Neuronal stem cell (in vitro differentiated cells): ENCODE data around the gene GGT6.

ENCODE experiments used
- DNase-seq: peaks from one replicate; pipeline ENCODE4 v3.0.0-alpha.2; 2013; ENCODE audit warnings: low spot score
- H2AFZ ChIP-seq: one replicate; pipeline ENCODE4 v1.6.1; 2013; ENCODE audit warnings: mild to moderate bottlenecking, low read length, inconsistent platforms
- H2AK5ac ChIP-seq: 2 replicates; pipeline ENCODE4 v1.6.1; 2013; ENCODE audit warnings: low read depth, mild to moderate bottlenecking, inconsistent platforms, low read length, moderate library complexity, mixed read lengths
- H2BK120ac ChIP-seq: 2 replicates; pipeline ENCODE4 v1.6.1; 2013; ENCODE audit warnings: low read depth, mild to moderate bottlenecking, inconsistent platforms, low read length, moderate library complexity, mixed read lengths
- H2BK12ac ChIP-seq: one replicate; pipeline ENCODE4 v1.6.1; 2013; ENCODE audit warnings: low read length, inconsistent platforms
- H2BK15ac ChIP-seq: 2 replicates; pipeline ENCODE4 v1.6.1; 2013; ENCODE audit warnings: mild to moderate bottlenecking, low read length, inconsistent platforms, mixed read lengths
- H2BK5ac ChIP-seq: one replicate; pipeline ENCODE4 v1.6.1; 2013; ENCODE audit warnings: inconsistent platforms, mild to moderate bottlenecking, low read length, moderate library complexity
- H3K14ac ChIP-seq: one replicate; pipeline ENCODE4 v1.6.1; 2013; ENCODE audit warnings: low read length, inconsistent platforms
- H3K18ac ChIP-seq: 2 replicates; pipeline ENCODE4 v1.6.1; 2013; ENCODE audit warnings: low read length, inconsistent platforms
- H3K23ac ChIP-seq: 2 replicates; pipeline ENCODE4 v1.6.1; 2013; ENCODE audit warnings: low read depth, mild to moderate bottlenecking, mixed read lengths, low read length, inconsistent platforms; ENCODE audit not compliant: poor library complexity
- H3K27ac ChIP-seq: replicated peaks from 3 replicates; pipeline ENCODE4 v1.5.1; 2013; ENCODE audit warnings: low read length, inconsistent platforms
- H3K27me3 ChIP-seq, 3 experiments: 2 replicates each; pipeline ENCODE4 v1.6.1; 2013; ENCODE audit warnings: low read length in 3 of 3, mild to moderate bottlenecking in 2 of 3, inconsistent platforms in 1 of 3, low read depth in 1 of 3, mixed read lengths in 1 of 3, moderate library complexity in 1 of 3; ENCODE audit not compliant: control insufficient read depth in 3 of 3, insufficient read depth in 3 of 3
- H3K36me3 ChIP-seq, 2 donors: replicated peaks in 1 of 2; 2 replicates each; pipeline ENCODE4 v1.6.1; 2013; ENCODE audit warnings: low read length in 2 of 2; ENCODE audit not compliant: control insufficient read depth in 2 of 2, insufficient read depth in 2 of 2
- H3K4ac ChIP-seq: 2 replicates; pipeline ENCODE4 v1.6.1; 2013; ENCODE audit warnings: inconsistent platforms, mild to moderate bottlenecking, low read length, moderate library complexity
- H3K4me1 ChIP-seq, 2 donors: 1 replicate in 1 of 2; 2 replicates in 1 of 2; pipeline ENCODE4 v1.6.1; 2013; ENCODE audit warnings: low read length in 2 of 2, low read depth in 1 of 2; ENCODE audit not compliant: control insufficient read depth in 2 of 2, insufficient read depth in 1 of 2
- H3K4me2 ChIP-seq: one replicate; pipeline ENCODE4 v1.6.1; 2013; ENCODE audit warnings: mild to moderate bottlenecking, low read length, inconsistent platforms; ENCODE audit not compliant: insufficient read depth, poor library complexity, severe bottlenecking
- H3K4me3 ChIP-seq, 2 donors: 2 replicates each; pipeline ENCODE4 v1.5.1; 2013; ENCODE audit warnings: low read length in 2 of 2, mild to moderate bottlenecking in 2 of 2, inconsistent platforms in 1 of 2, moderate library complexity in 1 of 2
- H3K79me1 ChIP-seq: one replicate; pipeline ENCODE4 v1.6.1; 2013; ENCODE audit warnings: low read depth, mild to moderate bottlenecking, inconsistent platforms, low read length, moderate library complexity
- H3K9ac ChIP-seq: one replicate; pipeline ENCODE4 v1.6.1; 2013; ENCODE audit warnings: mild to moderate bottlenecking, low read depth, low read length, inconsistent platforms; ENCODE audit not compliant: poor library complexity
- H3K9me3 ChIP-seq, 2 donors: replicated peaks in 1 of 2; 2 replicates each; pipeline versions ENCODE3 to v1.6.1; 2013; ENCODE audit warnings: low read length in 2 of 2, mild to moderate bottlenecking in 2 of 2, inconsistent platforms in 1 of 2, low read depth in 1 of 2, mixed read lengths in 1 of 2, moderate library complexity in 1 of 2; ENCODE audit not compliant: control insufficient read depth in 2 of 2, insufficient read depth in 1 of 2
- H4K8ac ChIP-seq: one replicate; pipeline ENCODE4 v1.6.1; 2013; ENCODE audit warnings: low read depth, mild to moderate bottlenecking, inconsistent platforms, low read length, moderate library complexity
- H4K91ac ChIP-seq: one replicate; pipeline ENCODE4 v1.6.1; 2013; ENCODE audit warnings: low read length, low read depth, mild to moderate bottlenecking, inconsistent platforms; ENCODE audit not compliant: poor library complexity
- WGBS, 2 donors: extraction: QIAGEN DNeasy Blood & Tissue Kit; methylation state at CpG; one replicate each; pipeline ENCODE4 v1.1.7; 2013; ENCODE audit warnings: missing lambda C conversion rate in 2 of 2, mixed read lengths in 1 of 2; ENCODE audit not compliant: insufficient read length in 2 of 2, insufficient replicate concordance in 1 of 2; ENCODE audit errors: extremely low coverage in 2 of 2; 5-methylcytosine and 5-hydroxymethylcytosine counted together

Gene GGT6

DNA sequence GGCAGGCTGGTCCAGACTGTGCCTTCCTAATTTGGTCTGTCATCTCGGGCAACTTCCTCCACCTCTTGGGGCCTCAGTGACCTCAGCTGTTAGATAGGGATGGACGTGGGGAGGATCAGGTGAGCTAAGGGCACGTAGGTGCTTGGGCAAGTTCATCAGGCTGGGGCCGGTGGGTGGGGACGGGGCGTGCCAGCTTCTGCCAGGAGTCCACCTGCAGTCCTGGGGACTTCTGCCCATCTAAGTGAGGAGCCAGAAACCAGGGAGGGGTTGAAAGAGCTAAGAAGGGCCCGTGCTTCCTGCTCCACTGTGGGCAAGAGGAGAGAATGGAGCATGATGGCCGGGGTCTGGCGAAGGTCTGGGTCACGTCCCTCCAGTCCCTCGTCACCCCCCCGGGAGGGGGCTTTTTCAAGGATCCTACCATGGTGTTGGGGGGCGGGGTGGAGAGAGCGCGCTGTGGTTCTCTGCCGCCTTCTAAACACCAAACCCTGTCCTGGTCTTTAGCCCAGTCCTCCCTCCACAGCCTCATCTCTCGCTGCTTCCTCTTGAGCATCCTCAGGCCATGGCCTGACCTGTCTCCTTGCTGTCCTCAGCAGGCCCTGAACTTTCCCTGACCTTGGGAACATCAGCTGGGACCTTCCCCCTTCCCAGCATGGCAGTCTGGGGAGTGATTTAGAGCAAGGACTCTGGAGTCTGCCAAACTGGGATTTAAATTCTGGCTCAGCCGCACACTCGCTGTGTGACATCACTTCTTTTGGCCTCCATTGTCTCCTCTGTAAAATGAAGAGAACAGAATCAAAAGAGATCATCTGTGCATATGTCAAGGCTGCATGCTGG is 40.1 kb downstream of the GGT6 start:
- DNase-seq = no peak
- H3K27me3 ChIP-seq = no peaks in the 10 kb centered on the region
- no peak overlapping the region for H3K4me3 ChIP-seq
- no peak overlapping the region for H3K14ac ChIP-seq
- peak overlapping the region; percentile 68 for H2AFZ ChIP-seq
- H3K18ac ChIP-seq = peak overlapping the region; percentile 39
- H2AK5ac ChIP-seq = peak overlapping the region; percentile 23
- H2BK12ac ChIP-seq = no peak overlapping the region
- H3K9ac ChIP-seq = no peak overlapping the region
- H3K23ac ChIP-seq = no peak overlapping the region
- peaks cover 17 to 38% of the 10 kb centered on the region in 2 donors for H3K4me1 ChIP-seq
- no CpG with 5 or more reads among the region's 19 CpGs for WGBS, 2 donors
- no peak overlapping the region for H4K8ac ChIP-seq
- peak overlapping the region; percentile 81 for H4K91ac ChIP-seq
- H2BK120ac ChIP-seq = no peak overlapping the region
- H2BK15ac ChIP-seq = peak overlapping the region; percentile 60
- no peak overlapping the region for H3K27ac ChIP-seq
- no peak overlapping the region for H3K4ac ChIP-seq
- H3K36me3 ChIP-seq = no peaks in the 10 kb centered on the region
- no peaks in the 10 kb centered on the region for H3K79me1 ChIP-seq
- H2BK5ac ChIP-seq = peak overlapping the region; percentile 10
- H3K9me3 ChIP-seq = no peaks in the 10 kb centered on the region
- no peak overlapping the region for H3K4me2 ChIP-seq

DNA sequence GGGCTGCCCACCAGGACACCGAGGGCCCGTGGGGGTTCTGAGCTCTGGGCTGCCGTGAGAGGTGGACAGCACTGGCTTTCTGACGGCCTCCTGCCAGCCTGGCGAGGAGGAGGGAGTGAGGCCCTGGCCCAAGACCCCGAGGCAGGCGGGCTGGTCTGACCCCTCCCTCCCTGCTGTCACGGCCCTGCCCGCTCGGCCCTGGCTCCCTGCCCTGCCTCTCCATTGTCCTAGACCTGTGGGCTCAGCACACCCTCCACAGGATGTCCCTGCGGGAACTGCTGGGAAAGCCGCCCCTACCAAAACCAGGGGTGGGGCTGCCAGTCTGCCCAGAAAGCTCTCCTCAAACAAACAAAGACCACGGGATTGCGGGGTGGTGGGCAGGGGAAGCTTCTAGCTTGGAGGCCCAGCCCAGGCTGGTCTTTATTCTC is 41.0 kb downstream of the GGT6 start:
- Histone ChIP-seq H3K79me1 (no peaks in the 10 kb centered on the region), H3K36me3 (no peaks in the 10 kb centered on the region), H2AK5ac (peak overlapping the region; percentile 68), H3K18ac (peak overlapping the region; percentile 90), H3K4me1 (peaks cover 26 to 47% of the 10 kb centered on the region in 2 donors), H3K4me3 (no peak overlapping the region), H2BK12ac (no peak overlapping the region), H4K91ac (no peak overlapping the region), H3K4me2 (no peak overlapping the region), H3K9me3 (no peaks in the 10 kb centered on the region), H2BK5ac (peak overlapping the region; percentile 10), H3K23ac (no peak overlapping the region), H2AFZ (peak overlapping the region; percentile 68), H3K4ac (no peak overlapping the region), H2BK15ac (peak overlapping the region; percentile 60), H3K14ac (no peak overlapping the region), H2BK120ac (no peak overlapping the region), H3K27ac (no peak overlapping the region), H4K8ac (no peak overlapping the region), H3K27me3 (no peaks in the 10 kb centered on the region), H3K9ac (no peak overlapping the region)
- WGBS, 2 donors = no CpG with 5 or more reads among the region's 14 CpGs
- no peak for DNase-seq

DNA sequence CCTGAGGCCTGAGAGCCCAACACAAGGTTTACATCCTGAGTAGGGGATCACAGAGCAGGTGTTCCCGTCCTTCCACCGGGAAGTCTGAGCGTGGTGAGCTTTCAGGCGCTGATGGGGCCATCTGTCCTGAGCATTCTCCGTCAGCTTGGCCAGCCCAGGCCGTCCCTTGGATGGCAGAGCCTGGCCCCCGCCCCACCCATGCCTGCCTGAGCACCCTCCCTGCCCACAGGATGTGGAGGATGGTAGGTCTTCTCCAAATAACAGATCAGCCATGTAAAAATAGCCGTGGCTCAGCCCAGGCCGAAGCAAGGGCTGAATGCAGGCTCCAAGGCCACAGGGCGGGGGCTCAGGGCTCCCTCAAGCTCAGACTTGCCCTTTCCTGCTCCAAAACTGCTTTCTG is 41.5 kb downstream of the GGT6 start:
- peaks cover 30 to 49% of the 10 kb centered on the region in 2 donors for H3K4me1 ChIP-seq
- H3K18ac ChIP-seq = peak overlapping the region; percentile 90
- no peak overlapping the region for H3K14ac ChIP-seq
- H3K27ac ChIP-seq = no peak overlapping the region
- peak overlapping the region; percentile 10 for H2BK5ac ChIP-seq
- H2BK120ac ChIP-seq = no peak overlapping the region
- H3K23ac ChIP-seq = no peak overlapping the region
- H2AK5ac ChIP-seq = peak overlapping the region; percentile 68
- no peaks in the 10 kb centered on the region for H3K9me3 ChIP-seq
- no peak overlapping the region for H3K4me2 ChIP-seq
- no peaks in the 10 kb centered on the region for H3K79me1 ChIP-seq
- peak overlapping the region; percentile 60 for H2BK15ac ChIP-seq
- DNase-seq = no peak
- H3K4me3 ChIP-seq = no peak overlapping the region
- no peak overlapping the region for H2BK12ac ChIP-seq
- H4K91ac ChIP-seq = no peak overlapping the region
- no peaks in the 10 kb centered on the region for H3K36me3 ChIP-seq
- H4K8ac ChIP-seq = no peak overlapping the region
- no CpG with 5 or more reads among the region's 10 CpGs for WGBS, 2 donors
- H2AFZ ChIP-seq = peak overlapping the region; percentile 68
- H3K9ac ChIP-seq = no peak overlapping the region
- no peak overlapping the region for H3K4ac ChIP-seq
- no peaks in the 10 kb centered on the region for H3K27me3 ChIP-seq

DNA sequence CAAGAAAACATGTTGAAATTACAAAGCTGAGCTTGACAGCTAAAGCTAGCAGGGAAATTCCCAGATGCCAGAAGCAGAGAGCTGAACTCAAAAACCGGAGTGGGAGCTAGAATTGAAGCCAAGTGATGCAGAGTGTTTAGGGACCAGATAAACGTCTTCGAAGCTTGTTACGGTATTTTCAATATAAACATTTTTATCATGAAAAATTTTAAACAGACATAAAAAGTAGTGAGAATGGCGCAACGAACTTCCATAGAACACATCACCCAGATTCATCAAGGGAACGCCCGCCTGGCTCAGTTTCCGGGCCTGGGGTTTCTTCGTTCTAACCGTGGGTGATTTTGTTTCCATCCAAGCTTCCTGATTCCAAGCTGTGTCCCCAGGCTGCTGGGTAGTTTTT is 43.6 kb downstream of the GGT6 start:
- no CpG with 5 or more reads among the region's 11 CpGs for WGBS, 2 donors
- Histone ChIP-seq H3K23ac (no peak overlapping the region), H4K91ac (no peak overlapping the region), H3K4me1 (peaks cover 24 to 38% of the 10 kb centered on the region in 2 donors), H2BK5ac (no peak overlapping the region), H3K27ac (no peak overlapping the region), H3K9ac (no peak overlapping the region), H2AK5ac (no peak overlapping the region), H3K79me1 (no peaks in the 10 kb centered on the region), H2BK120ac (no peak overlapping the region), H3K9me3 (no peaks in the 10 kb centered on the region), H2BK12ac (no peak overlapping the region), H3K4me2 (no peak overlapping the region), H3K27me3 (peaks cover 0 to 10% (median 0%) of the 10 kb centered on the region in 3 experiments), H4K8ac (no peak overlapping the region), H2AFZ (no peak overlapping the region), H2BK15ac (no peak overlapping the region), H3K14ac (no peak overlapping the region), H3K4me3 (no peak overlapping the region), H3K36me3 (no peaks in the 10 kb centered on the region), H3K4ac (no peak overlapping the region), H3K18ac (no peak overlapping the region)
- no peak for DNase-seq
